NCI-H69 (cell line): Measurements from ENCODE around the gene TMEM131L.

Source experiments
- DNase-seq: peaks from one replicate; lab custom pipeline; 2025; lab: John Stamatoyannopoulos, UW

Gene TMEM131L

DNA sequence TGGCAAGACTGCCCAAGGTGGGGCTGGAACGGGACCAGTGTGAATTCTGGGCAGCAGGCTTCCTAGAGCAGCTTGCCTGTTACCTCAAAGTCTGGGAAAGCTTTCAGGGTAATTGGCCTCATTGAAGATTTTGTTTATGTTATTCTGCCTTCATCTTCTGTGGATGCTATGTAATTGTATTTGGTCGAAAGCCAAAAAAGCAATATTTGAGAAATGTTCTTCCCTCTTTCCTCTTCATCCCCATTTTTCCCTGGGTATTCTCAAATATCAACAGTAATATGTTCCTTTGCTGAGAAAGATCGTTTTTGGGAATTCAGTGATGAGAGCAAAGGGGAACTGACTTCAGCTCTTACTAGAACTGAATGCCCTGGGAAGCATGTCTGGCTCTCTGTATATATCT lies 12.9 kb downstream of the TMEM131L start:
- peak; percentile 54 for DNase-seq

DNA sequence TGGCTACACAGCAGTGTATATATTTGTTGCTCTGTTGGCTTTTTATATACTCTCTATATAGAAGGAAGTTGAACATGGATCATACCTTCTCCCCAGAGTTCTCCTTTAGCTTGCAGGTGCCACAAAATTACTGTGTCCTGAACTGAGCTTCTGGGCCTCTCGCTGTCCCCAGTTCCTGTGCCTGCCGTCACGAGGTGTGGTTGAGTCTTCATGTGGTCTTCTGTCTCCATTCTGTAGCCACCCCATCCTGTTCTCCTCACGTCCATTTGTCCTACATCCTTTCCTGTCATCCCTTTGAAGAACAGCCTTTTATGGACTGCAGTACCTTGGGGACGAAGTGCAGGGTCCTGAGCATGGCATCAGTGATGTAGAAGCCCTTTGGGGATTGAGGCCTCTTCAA lies 14.5 kb downstream of the TMEM131L start:
- no peak for DNase-seq

DNA sequence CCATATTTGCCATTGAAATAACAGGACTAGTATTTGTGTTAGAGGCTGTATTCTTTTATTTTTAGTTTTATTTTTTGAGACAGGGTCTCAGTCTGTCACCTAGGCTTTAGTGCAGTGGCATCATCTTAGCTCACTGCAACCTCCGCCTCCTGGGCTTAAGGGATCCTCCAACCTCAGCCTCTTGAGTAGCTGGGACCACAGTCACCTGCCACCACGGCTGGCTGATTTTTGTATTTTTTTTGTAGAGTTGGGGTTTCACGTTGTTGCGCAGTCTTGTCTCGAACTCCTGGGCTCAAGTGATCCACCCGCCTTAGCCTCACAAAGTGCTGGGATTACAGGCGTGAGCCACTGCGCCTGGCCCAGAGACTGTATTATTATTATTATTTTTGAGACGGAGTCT lies 15.3 kb downstream of the TMEM131L start:
- DNase-seq: no peak

- DNase-seq: peak; percentile 51
Observed at GRCh38 chr4:153483432-153484418, 17.6 kb downstream of the TMEM131L start.

- DNase-seq: peak; percentile 32
Observed at GRCh38 chr4:153485359-153485758, 19.2 kb downstream of the TMEM131L start.

- DNase-seq: no peak
Observed at GRCh38 chr4:153485860-153486259, 19.7 kb downstream of the TMEM131L start.

DNA sequence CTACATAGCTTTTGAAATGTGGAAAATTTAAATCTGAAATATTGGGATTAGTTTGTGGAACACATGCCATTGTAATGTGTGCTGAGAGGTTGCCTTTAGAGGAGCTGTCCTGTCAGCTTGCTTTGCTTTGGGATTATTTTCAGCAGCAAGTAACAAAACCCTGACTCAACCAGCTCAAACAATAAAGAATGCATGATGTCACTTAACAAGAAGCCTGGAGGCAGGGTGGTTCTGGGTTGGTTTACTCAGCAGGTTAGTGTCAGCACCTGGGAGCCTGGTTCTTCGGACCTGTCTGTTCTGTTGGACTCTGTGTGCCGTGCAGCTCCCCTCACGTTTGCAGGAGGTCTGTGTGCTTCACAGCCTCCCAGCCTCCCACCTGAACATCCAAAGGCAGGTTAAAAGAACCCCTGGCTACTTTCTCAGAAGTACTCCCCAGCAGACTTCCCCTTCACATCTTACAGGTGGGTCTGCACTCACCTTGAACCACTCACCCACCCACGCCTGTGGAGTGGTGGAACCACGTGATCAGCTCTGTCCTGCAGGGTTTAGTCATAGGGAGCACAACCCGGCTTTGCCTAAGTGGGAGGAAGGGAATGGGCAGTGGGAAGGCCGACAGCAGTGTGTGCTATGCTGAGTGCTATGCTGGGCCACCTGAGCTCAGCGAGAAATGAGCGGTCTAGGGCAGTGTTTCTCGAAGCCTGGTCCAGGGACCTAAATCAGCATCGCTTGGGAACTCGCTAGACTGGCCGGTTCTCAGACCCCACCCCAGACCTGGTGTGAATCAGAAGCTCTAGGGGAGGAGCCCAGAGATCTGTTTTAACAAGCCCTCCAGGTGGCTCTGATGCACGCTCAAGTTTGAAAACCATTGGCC lies 20.4 kb downstream of the TMEM131L start:
- DNase-seq: peak; percentile 61

GRCh38 chr4:153488006-153488891 lies 22.1 kb downstream of the TMEM131L start:
- DNase-seq: peak; percentile 34

GRCh38 chr4:153489856-153490558 lies 23.8 kb downstream of the TMEM131L start:
- DNase-seq: peak; percentile 87

DNA sequence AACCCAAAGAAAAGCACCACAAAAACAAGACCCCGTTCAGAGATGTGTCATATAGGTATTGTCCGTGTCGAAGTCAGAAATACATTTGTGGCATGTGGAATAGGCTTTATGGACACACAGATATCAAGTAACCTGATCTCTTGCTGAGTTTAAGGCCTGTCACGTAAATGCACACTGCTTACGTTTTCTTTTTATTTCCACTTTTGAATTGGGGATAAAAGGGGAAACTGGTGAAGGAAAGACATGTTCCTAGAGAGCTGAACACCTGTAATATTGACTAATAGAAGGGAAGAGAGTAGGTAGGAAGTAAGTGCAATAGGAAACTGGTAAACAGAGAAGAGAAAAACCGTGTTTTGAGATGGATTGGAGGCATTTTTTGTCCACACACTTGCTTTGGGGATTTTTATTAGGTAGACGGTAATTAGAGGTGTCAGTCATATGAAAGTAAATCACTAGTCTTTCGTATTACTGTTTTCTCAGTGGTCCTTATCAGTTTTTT lies 24.9 kb downstream of the TMEM131L start:
- DNase-seq: peak; percentile 35

DNA sequence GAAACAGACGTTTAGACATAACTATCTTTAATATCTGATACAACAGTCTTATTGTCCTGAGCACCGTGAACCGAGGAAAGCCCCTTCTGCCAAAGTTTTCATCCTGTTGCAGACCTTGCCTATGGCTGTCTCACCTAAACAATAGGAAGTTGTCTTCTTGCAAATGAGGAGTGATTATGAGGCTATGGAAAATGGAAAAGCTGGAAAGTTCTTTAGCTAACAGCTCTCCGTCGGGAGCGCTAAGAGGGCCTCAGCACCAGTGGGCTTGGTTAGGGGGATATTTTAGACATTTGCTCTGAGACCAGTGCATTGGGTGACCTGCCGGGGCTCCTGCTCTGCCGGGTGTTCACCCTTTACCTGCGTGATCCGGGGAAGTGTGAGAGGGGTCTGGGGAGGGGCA lies 28.4 kb downstream of the TMEM131L start:
- DNase-seq: no peak

- DNase-seq: no peak
Observed at GRCh38 chr4:153495480-153496193, 29.5 kb downstream of the TMEM131L start.

DNA sequence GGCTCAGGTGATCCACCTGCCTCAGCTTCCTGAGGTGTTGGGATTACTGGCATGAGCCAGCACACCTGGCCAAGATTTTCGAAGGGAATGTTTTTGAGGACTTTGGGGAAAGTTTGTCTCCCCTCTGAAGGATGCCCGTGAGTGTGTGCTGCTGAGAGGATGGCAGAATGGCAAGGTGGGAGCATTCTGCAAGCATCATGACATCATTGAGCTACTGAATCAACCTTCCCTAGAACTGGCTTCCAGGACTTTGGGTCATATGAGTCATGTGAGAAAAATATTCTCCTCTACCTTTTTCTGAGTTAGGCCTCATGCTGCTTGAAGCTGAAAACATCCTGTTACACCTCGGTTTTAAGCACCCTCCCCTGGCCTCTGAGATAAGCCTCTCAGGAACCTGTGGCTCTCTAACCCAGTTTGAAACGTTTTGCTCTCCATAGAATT lies 31.0 kb downstream of the TMEM131L start:
- no peak for DNase-seq

DNA sequence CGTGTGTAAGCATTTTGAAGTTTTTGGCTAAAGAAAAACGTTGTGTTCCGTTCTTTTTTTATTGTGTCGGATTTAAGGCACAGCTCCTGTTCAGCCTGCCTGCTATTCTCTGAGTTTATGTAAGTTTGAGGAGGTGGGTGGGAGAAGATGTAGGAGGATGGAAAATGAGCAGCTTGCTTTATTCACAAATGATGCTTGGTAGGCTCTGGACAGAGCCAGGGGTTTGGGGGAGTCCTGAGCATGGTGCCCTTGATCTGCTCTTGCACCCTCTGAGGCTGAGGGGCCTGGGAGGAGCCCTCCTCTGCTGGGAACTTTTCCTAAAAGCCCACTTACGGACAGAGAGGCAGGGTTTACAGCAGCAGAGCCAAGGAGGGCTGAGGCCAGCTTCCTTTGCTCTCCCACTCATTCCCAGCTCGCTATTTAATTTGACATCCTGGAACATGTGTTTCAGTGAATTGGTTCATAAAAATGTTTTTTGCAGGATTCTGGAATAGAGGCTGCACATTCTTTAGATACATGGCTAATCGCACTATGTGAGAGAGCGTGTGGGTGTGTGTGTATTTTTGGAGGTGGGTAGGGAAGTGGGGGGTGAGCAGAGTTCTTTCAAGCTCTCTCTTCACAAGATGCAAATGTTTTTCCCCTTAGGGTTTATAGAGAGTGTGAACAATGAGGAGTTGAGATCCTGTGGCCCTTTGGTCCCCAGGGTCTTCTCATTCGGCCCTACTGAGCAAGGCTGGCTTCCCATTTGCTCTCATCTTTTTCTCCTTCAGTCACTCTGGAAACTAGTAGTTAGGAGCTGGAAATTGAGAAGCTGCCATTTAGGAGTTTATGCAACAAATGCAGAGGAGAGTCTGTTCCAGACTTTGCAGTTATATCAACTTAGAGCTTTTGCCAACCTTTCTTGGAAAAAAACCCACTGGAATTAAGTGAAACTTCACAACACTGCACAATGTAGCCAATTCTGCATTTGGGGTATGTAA lies 32.1 kb downstream of the TMEM131L start:
- DNase-seq: peak; percentile 58

DNA sequence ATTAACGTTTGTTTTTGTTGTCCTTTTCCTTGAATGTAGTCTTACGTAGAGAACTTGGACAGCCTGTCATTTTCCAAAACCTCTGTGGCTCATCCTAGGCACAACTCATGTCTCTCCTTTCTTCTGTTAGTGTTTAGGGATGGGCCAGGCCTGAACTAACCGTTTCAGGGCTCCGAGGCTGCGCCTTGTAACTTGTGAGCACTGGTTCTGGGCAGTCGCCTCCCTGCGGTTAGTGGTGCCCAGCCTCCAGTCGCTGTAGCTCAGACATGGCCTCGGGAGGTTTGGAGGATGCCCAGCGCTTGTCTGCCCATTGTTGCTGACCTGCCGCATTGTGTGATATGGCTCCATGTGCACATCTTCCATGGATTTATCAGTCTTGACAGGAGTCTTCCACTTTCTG lies 32.8 kb downstream of the TMEM131L start:
- no peak for DNase-seq

DNA sequence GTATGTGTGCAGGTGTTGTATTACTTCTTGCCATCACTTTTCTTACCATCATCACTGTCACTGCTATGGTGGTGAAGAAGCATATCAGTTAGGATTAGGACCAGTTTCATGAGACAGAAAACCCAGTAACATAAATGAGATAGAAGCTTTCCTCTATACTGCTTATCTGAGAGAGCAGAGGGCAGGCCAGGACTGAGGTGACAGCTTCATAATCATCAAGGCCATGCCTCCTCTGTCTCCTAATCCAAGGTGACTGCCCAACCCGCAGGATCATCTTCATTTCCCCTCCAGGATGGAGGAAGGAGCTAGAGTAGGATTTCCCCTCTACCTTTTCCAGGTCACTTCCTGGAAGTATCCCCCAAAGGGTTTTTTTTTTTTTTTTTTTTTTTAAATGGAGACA lies 35.4 kb downstream of the TMEM131L start:
- DNase-seq: no peak

- no peak for DNase-seq
Observed at GRCh38 chr4:153502584-153502983, 36.4 kb downstream of the TMEM131L start.

DNA sequence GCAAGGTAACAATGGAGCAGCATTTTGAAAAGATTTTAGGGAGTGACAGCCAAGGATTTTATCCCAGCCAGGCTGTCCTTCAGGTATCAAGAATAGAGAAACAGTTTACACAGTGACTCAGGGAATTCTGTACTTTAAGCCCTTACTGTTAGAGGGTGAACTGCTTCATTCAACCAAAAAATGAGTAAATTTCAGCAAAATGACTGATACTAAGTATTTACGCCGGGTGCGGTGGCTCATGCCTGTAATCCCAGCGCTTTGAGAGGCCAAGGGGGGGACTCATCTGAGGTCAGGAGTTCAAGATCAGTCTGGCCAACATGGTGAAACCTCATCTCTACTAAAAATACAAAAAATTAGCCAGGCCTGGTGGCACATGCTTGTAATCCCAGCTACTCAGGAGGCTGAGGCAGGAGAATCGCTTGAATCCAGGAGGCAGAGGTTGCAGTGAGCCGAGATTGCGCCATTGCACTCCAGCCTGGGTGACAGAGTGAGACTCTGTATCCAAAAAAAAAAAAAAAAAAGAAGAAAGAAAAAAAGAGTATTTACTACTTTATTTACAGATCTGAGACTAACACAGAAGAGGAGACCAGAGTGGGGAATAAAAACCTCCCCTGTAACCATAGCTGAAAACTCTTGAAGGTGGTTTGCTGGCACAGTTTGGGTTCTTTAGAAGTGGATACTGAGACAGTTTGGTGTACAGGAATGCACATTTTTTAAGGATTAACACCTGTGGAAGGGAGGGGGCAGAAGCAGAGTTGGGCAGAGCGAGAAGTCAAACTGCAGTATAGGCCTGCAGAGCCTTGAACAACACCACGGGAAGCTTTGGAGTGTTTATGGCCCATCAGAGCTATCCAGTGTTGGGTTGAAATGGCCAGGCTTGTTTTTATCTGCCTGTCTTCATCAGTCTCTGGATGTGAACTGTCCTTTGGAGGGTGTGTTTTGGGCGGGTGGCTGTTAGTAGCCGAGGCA lies 40.5 kb downstream of the TMEM131L start:
- no peak for DNase-seq
